ENCODE results near the gene MAZ.
"Not testable (repeated sequence)": the region's sequence is repeated elsewhere in the genome, so short reads cannot be mapped to it uniquely, and the experiment has no call there.

- TF ChIP-seq, protein P1, sequence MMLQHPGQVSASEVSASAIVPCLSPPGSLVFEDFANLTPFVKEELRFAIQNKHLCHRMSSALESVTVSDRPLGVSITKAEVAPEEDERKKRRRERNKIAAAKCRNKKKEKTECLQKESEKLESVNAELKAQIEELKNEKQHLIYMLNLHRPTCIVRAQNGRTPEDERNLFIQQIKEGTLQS (CRISPR knock-in tag; IDR thresholded peaks at IDR 0.05): not testable (repeated sequence)
- TF ChIP-seq, protein P2, sequence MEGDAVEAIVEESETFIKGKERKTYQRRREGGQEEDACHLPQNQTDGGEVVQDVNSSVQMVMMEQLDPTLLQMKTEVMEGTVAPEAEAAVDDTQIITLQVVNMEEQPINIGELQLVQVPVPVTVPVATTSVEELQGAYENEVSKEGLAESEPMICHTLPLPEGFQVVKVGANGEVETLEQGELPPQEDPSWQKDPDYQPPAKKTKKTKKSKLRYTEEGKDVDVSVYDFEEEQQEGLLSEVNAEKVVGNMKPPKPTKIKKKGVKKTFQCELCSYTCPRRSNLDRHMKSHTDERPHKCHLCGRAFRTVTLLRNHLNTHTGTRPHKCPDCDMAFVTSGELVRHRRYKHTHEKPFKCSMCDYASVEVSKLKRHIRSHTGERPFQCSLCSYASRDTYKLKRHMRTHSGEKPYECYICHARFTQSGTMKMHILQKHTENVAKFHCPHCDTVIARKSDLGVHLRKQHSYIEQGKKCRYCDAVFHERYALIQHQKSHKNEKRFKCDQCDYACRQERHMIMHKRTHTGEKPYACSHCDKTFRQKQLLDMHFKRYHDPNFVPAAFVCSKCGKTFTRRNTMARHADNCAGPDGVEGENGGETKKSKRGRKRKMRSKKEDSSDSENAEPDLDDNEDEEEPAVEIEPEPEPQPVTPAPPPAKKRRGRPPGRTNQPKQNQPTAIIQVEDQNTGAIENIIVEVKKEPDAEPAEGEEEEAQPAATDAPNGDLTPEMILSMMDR (CRISPR knock-in tag; IDR thresholded peaks at IDR 0.05): not testable (repeated sequence)
- TF ChIP-seq PRDM15 (CRISPR knock-in tag; IDR thresholded peaks at IDR 0.05); ELF4 (CRISPR knock-in tag; IDR thresholded peaks at IDR 0.05; ENCODE audit: borderline replicate concordance); CBFB (CRISPR knock-in tag; IDR thresholded peaks at IDR 0.05); DPF2 (CRISPR knock-in tag; IDR thresholded peaks at IDR 0.05; ENCODE audit: borderline replicate concordance, low read depth); SNRNP70 (IDR thresholded peaks at IDR 0.05; ENCODE audit: low read depth, low read length); HOXA7 (CRISPR knock-in tag; IDR thresholded peaks at IDR 0.05); EZH2 (conservative IDR thresholded peaks at IDR 0.05; ENCODE audit: low read depth, low read length); SMYD3 (CRISPR knock-in tag; IDR thresholded peaks at IDR 0.05); TAF1 (CRISPR knock-in tag; IDR thresholded peaks at IDR 0.05); HMG20B (CRISPR knock-in tag; conservative IDR thresholded peaks at IDR 0.05): not testable (repeated sequence)
- TF ChIP-seq, protein P3, sequence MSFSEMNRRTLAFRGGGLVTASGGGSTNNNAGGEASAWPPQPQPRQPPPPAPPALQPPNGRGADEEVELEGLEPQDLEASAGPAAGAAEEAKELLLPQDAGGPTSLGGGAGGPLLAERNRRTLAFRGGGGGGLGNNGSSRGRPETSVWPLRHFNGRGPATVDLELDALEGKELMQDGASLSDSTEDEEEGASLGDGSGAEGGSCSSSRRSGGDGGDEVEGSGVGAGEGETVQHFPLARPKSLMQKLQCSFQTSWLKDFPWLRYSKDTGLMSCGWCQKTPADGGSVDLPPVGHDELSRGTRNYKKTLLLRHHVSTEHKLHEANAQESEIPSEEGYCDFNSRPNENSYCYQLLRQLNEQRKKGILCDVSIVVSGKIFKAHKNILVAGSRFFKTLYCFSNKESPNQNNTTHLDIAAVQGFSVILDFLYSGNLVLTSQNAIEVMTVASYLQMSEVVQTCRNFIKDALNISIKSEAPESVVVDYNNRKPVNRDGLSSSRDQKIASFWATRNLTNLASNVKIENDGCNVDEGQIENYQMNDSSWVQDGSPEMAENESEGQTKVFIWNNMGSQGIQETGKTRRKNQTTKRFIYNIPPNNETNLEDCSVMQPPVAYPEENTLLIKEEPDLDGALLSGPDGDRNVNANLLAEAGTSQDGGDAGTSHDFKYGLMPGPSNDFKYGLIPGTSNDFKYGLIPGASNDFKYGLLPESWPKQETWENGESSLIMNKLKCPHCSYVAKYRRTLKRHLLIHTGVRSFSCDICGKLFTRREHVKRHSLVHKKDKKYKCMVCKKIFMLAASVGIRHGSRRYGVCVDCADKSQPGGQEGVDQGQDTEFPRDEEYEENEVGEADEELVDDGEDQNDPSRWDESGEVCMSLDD (CRISPR knock-in tag; IDR thresholded peaks at IDR 0.05; ENCODE audit: borderline replicate concordance): not testable (repeated sequence)
- TF ChIP-seq, protein P4, sequence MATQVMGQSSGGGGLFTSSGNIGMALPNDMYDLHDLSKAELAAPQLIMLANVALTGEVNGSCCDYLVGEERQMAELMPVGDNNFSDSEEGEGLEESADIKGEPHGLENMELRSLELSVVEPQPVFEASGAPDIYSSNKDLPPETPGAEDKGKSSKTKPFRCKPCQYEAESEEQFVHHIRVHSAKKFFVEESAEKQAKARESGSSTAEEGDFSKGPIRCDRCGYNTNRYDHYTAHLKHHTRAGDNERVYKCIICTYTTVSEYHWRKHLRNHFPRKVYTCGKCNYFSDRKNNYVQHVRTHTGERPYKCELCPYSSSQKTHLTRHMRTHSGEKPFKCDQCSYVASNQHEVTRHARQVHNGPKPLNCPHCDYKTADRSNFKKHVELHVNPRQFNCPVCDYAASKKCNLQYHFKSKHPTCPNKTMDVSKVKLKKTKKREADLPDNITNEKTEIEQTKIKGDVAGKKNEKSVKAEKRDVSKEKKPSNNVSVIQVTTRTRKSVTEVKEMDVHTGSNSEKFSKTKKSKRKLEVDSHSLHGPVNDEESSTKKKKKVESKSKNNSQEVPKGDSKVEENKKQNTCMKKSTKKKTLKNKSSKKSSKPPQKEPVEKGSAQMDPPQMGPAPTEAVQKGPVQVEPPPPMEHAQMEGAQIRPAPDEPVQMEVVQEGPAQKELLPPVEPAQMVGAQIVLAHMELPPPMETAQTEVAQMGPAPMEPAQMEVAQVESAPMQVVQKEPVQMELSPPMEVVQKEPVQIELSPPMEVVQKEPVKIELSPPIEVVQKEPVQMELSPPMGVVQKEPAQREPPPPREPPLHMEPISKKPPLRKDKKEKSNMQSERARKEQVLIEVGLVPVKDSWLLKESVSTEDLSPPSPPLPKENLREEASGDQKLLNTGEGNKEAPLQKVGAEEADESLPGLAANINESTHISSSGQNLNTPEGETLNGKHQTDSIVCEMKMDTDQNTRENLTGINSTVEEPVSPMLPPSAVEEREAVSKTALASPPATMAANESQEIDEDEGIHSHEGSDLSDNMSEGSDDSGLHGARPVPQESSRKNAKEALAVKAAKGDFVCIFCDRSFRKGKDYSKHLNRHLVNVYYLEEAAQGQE (IDR thresholded peaks at IDR 0.05; ENCODE audit: borderline replicate concordance in 1 of 2, low read depth in 1 of 2, low read length in 2 of 2): not testable (repeated sequence)
These were observed 45.1 kb upstream of the MAZ start for GRCh38 chr16:29761280-29761651.

Measured in HepG2 (cell line).